AG10803 (cell line): Measurements from ENCODE around the gene KRTAP8-1.

Source experiments
- DNase-seq: peaks from one replicate; pipeline ENCODE4 v3.0.0; 2010; ENCODE audit warnings: low read depth
- H3K4me3 ChIP-seq: 2 replicates; pipeline ENCODE4 v1.5.1; 2011; ENCODE audit warnings: mild to moderate bottlenecking, low read length, control low read depth
- TF ChIP-seq, protein P1 (sequence below): conservative IDR thresholded peaks from 2 replicates; pipeline ENCODE4 v1.5.1; 2011; ENCODE audit warnings: mild to moderate bottlenecking, low read length, control low read depth, inconsistent platforms

KRTAP8-1 gene

DNA sequence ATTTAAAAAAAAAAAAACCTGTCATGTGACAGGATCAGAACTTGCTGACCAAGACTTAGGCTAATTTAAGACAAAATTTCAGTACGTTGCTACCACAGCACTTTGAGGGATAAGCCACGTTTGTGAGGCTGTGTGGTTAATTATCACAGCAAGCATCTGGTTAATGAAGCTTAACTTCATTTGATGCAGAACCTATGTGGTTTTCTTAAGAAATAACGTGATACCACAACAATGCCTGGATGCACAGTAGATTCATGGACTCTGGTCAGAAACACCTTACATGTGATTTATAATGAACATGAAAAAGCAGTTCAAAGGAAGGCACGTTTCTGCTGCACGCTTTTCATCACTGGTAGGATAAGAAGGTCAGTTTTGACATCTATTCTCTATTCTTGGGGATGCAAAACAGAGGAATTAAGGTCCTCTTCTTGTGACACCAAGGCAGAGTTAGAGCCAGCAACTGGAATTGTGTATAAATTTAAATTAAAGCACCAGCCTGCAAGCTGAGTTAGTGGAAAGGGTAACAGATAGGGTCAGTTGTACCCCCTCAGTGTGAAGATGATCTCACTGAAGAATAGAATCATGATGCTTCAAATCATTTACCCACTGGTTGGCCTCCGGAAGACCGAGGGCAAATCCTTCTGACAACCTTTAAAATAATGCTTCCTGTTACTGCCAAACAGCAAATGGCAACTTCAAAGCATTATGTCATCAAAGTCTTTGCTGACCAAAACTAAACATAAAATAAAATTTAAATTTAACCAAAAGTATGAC is 6.0 kb upstream of the KRTAP8-1 start:
- no peak for DNase-seq
- no peak overlapping the region for H3K4me3 ChIP-seq
- TF ChIP-seq, protein P1, sequence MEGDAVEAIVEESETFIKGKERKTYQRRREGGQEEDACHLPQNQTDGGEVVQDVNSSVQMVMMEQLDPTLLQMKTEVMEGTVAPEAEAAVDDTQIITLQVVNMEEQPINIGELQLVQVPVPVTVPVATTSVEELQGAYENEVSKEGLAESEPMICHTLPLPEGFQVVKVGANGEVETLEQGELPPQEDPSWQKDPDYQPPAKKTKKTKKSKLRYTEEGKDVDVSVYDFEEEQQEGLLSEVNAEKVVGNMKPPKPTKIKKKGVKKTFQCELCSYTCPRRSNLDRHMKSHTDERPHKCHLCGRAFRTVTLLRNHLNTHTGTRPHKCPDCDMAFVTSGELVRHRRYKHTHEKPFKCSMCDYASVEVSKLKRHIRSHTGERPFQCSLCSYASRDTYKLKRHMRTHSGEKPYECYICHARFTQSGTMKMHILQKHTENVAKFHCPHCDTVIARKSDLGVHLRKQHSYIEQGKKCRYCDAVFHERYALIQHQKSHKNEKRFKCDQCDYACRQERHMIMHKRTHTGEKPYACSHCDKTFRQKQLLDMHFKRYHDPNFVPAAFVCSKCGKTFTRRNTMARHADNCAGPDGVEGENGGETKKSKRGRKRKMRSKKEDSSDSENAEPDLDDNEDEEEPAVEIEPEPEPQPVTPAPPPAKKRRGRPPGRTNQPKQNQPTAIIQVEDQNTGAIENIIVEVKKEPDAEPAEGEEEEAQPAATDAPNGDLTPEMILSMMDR = no peak

- DNase-seq = no peak
- TF ChIP-seq, protein P1 = no peak
- no peak overlapping the region for H3K4me3 ChIP-seq
Observed at GRCh38 chr21:30800605-30801004, 12.5 kb downstream of the KRTAP8-1 start.

GRCh38 chr21:30793581-30794314 is 19.3 kb downstream of the KRTAP8-1 start:
- H3K4me3 ChIP-seq = no peak overlapping the region
- no peak for DNase-seq
- TF ChIP-seq, protein P1 = no peak

DNA sequence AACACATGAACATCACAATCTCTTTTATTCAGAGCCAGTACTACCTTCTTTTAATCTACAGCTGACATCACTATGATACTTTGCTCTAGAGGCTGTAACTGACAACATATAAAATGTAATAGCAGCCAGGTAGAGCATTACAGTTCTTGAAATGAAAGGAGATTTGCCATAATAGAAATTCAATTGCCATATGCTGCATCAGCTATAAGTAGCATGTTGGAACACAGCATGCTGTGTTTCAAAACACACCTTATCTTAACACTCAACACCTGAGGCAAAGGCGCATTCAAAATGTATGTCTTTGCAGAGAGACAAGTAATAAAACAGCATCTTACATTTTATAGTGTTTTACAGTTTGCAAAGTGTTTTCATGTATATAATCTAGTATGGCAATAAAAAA is 33.8 kb downstream of the KRTAP8-1 start:
- no peak for DNase-seq

GRCh38 chr21:30769724-30770431 is 43.2 kb downstream of the KRTAP8-1 start:
- no peak for DNase-seq
- H3K4me3 ChIP-seq = no peak overlapping the region
- TF ChIP-seq, protein P1 = no peak

More for the DNA sequence above, 33.8 kb downstream of the KRTAP8-1 start:
- TF ChIP-seq, protein P1 = no peak
- no peak overlapping the region for H3K4me3 ChIP-seq
